ENCODE data around the gene IFRD1.
A peak's percentile ranks its signal among the peaks of the same experiment; 100 is the strongest.

IFRD1 gene

GRCh38 chr7:112448381-112448780 lies 1.9 kb upstream of the IFRD1 start:
- no peak overlapping the region for H3K9ac ChIP-seq (ENCODE audit: low read length)
- peaks cover 31% of the 10 kb centered on the region for H3K79me2 ChIP-seq (ENCODE audit: low read length)
- H3K36me3 ChIP-seq (replicated peaks; ENCODE audit: low read depth, low read length): no peaks in the 10 kb centered on the region
- H4K20me1 ChIP-seq (ENCODE audit: insufficient read depth, low read length): peaks cover 21% of the 10 kb centered on the region
- no peak overlapping the region for H3K4me3 ChIP-seq (ENCODE audit: low read length)
- peaks cover 19% of the 10 kb centered on the region for H3K4me1 ChIP-seq (ENCODE audit: low read length)
- H3K27me3 ChIP-seq (ENCODE audit: low read depth, low read length): no peaks in the 10 kb centered on the region
- no peak for TF ChIP-seq EZH2phosphoT487 (IDR thresholded peaks at IDR 0.05; ENCODE audit: low read depth)
- no peak for TF ChIP-seq CTCF (IDR thresholded peaks at IDR 0.05; ENCODE audit: low read depth, low read length)
- no peak overlapping the region for H3K27ac ChIP-seq (ENCODE audit: low read length)
- H3K9me3 ChIP-seq (ENCODE audit: insufficient read depth, low read length): no peaks in the 10 kb centered on the region
- no peak overlapping the region for H3K4me2 ChIP-seq (ENCODE audit: low read length)
- H2AFZ ChIP-seq (ENCODE audit: low read depth, low read length): no peak overlapping the region; the same call in 1 of the 2 replicates

GRCh38 chr7:112448891-112449290 lies 1.4 kb upstream of the IFRD1 start:
- Histone ChIP-seq H3K36me3 (replicated peaks; ENCODE audit: low read depth, low read length) (no peaks in the 10 kb centered on the region), H3K9ac (ENCODE audit: low read length) (no peak overlapping the region), H3K27me3 (ENCODE audit: low read depth, low read length) (no peaks in the 10 kb centered on the region), H3K9me3 (ENCODE audit: insufficient read depth, low read length) (no peaks in the 10 kb centered on the region), H3K79me2 (ENCODE audit: low read length) (peaks cover 36% of the 10 kb centered on the region), H3K4me1 (ENCODE audit: low read length) (peaks cover 23% of the 10 kb centered on the region), H3K4me3 (ENCODE audit: low read length) (no peak overlapping the region), H3K4me2 (ENCODE audit: low read length) (peak overlapping the region; percentile 92; the same call in 1 of the 2 replicates), H4K20me1 (ENCODE audit: insufficient read depth, low read length) (peaks cover 26% of the 10 kb centered on the region), H3K27ac (ENCODE audit: low read length) (no peak overlapping the region), H2AFZ (ENCODE audit: low read depth, low read length) (no peak overlapping the region; the same call in 1 of the 2 replicates)
- TF ChIP-seq CTCF (IDR thresholded peaks at IDR 0.05; ENCODE audit: low read depth, low read length) (no peak), EZH2phosphoT487 (IDR thresholded peaks at IDR 0.05; ENCODE audit: low read depth) (no peak)

- Histone ChIP-seq H3K4me2 (ENCODE audit: low read length) (peak overlapping the region; percentile 92), H3K79me2 (ENCODE audit: low read length) (peaks cover 40% of the 10 kb centered on the region), H4K20me1 (ENCODE audit: insufficient read depth, low read length) (peaks cover 26% of the 10 kb centered on the region), H2AFZ (ENCODE audit: low read depth, low read length) (peak overlapping the region; percentile 99), H3K27me3 (ENCODE audit: low read depth, low read length) (no peaks in the 10 kb centered on the region), H3K27ac (ENCODE audit: low read length) (no peak overlapping the region), H3K4me1 (ENCODE audit: low read length) (peaks cover 23% of the 10 kb centered on the region), H3K9me3 (ENCODE audit: insufficient read depth, low read length) (no peaks in the 10 kb centered on the region), H3K36me3 (replicated peaks; ENCODE audit: low read depth, low read length) (no peaks in the 10 kb centered on the region), H3K4me3 (ENCODE audit: low read length) (peak overlapping the region; percentile 93), H3K9ac (ENCODE audit: low read length) (peak overlapping the region; percentile 66)
- TF ChIP-seq CTCF (IDR thresholded peaks at IDR 0.05; ENCODE audit: low read depth, low read length) (no peak), EZH2phosphoT487 (IDR thresholded peaks at IDR 0.05; ENCODE audit: low read depth) (no peak)
These were observed 907 bp upstream of the IFRD1 start for GRCh38 chr7:112449353-112449752.

GRCh38 chr7:112450807-112451761 lies 824 bp downstream of the IFRD1 start:
- peaks cover 6% of the 10 kb centered on the region for H3K36me3 ChIP-seq (replicated peaks; ENCODE audit: low read depth, low read length)
- H4K20me1 ChIP-seq (ENCODE audit: insufficient read depth, low read length): peaks cover 29% of the 10 kb centered on the region
- peak overlapping the region; percentile 93 for H3K4me3 ChIP-seq (ENCODE audit: low read length)
- H3K4me2 ChIP-seq (ENCODE audit: low read length): peak overlapping the region; percentile 83
- no peaks in the 10 kb centered on the region for H3K27me3 ChIP-seq (ENCODE audit: low read depth, low read length)
- H3K9ac ChIP-seq (ENCODE audit: low read length): peak overlapping the region; percentile 94
- peak overlapping the region; percentile 84 for H3K27ac ChIP-seq (ENCODE audit: low read length)
- TF ChIP-seq CTCF (IDR thresholded peaks at IDR 0.05; ENCODE audit: low read depth, low read length) (no peak), EZH2phosphoT487 (IDR thresholded peaks at IDR 0.05; ENCODE audit: low read depth) (no peak)
- H3K4me1 ChIP-seq (ENCODE audit: low read length): peaks cover 23% of the 10 kb centered on the region
- H3K9me3 ChIP-seq (ENCODE audit: insufficient read depth, low read length): no peaks in the 10 kb centered on the region
- H3K79me2 ChIP-seq (ENCODE audit: low read length): peaks cover 56% of the 10 kb centered on the region
- 0 out of 2 replicates have a peak overlapping the region, but pooled peaks have one; percentile 48 for H2AFZ ChIP-seq (ENCODE audit: low read depth, low read length)

Data from OCI-LY3 (cell line).